Measurements from ENCODE around the gene ASXL1. TPM values are rescaled to one million over a fixed set of nuclear protein-coding genes. Genes with fewer than 3 reads are reported as not detected.

Gene ASXL1
- polyA plus RNA-seq, 1 of the 3 experiments (the other 2 are of a cell fraction): 36.6 TPM

GRCh38 chr20:32440069-32440757, 82.1 kb downstream of the ASXL1 start:
- WGBS (ENCODE audit: low lambda C conversion rate): 78% methylated on average over 5 of the region's 6 CpGs
- H3K36me3 ChIP-seq (replicated peaks in 1 of 2; ENCODE audit: control insufficient read depth in 1 of 2, insufficient read depth in 2 of 2, low read length in 1 of 2): peaks cover 62 to 86% of the 10 kb centered on the region in 2 experiments
- POLR2A ChIA-PET: no interaction called here

GRCh38 chr20:32440758-32441078, 82.6 kb downstream of the ASXL1 start:
- no peak for DNase-seq
- peaks cover 6% of the 10 kb centered on the region; the same call in 1 of the 2 replicates for H3K79me2 ChIP-seq (ENCODE audit: insufficient read depth)
- CTCF ChIA-PET: interaction anchor here (1.0 to 2.7 kb wide), 3 partner anchors 10 to 15 kb away, joined by 3 to 8 read pairs (median 6); no protein-coding TSS in a partner anchor
- no peaks in the 10 kb centered on the region for H3K9me2 ChIP-seq
- no peak overlapping the region for H3K9ac ChIP-seq
- H3K4me2 ChIP-seq: no peak overlapping the region
- no peaks in the 10 kb centered on the region for H3K27me3 ChIP-seq (ENCODE audit: insufficient read depth)
- POLR2A ChIA-PET: interaction anchor here (1.1 kb wide), 1 partner anchor 9 kb away, joined by 4 read pairs; no protein-coding TSS in a partner anchor
- no peak overlapping the region for H3K4me3 ChIP-seq (ENCODE audit: low read depth in 2 of 2, low read length in 1 of 2)
- peaks cover 0 to 19% of the 10 kb centered on the region in 2 experiments; a peak in 3 of 4 replicates for H3K4me1 ChIP-seq (ENCODE audit: control insufficient read depth in 1 of 2, insufficient read depth in 2 of 2, low read depth in 1 of 2, low read length in 1 of 2)
- peaks cover 25% of the 10 kb centered on the region for H3F3A ChIP-seq (replicated peaks; ENCODE audit: insufficient read depth)
- 86% methylated on average over 4 of the region's 4 CpGs for WGBS (ENCODE audit: low lambda C conversion rate)
- peaks cover 21% of the 10 kb centered on the region; the same call in 1 of the 2 replicates for H4K20me1 ChIP-seq (ENCODE audit: insufficient read depth)
- no peak overlapping the region for H2AFZ ChIP-seq (ENCODE audit: low read depth)
- peaks cover 60 to 84% of the 10 kb centered on the region in 2 experiments for H3K36me3 ChIP-seq (replicated peaks in 1 of 2; ENCODE audit: control insufficient read depth in 1 of 2, insufficient read depth in 2 of 2, low read length in 1 of 2)
- no peaks in the 10 kb centered on the region for H3K9me3 ChIP-seq
- no peak overlapping the region; a peak in 1 of 4 replicates for H3K27ac ChIP-seq (ENCODE audit: low read depth in 2 of 2, low read length in 1 of 2)
- TF ChIP-seq POLR2AphosphoS5 (IDR thresholded peaks at IDR 0.05; ENCODE audit: low read depth, low read length) (no peak), NFIC (IDR thresholded peaks at IDR 0.05; ENCODE audit: borderline replicate concordance) (no peak), NRF1 (IDR thresholded peaks at IDR 0.05; ENCODE audit: low read depth, low read length) (no peak), SMC3 (IDR thresholded peaks at IDR 0.05; ENCODE audit: low read depth, low read length) (no peak), TCF12 (IDR thresholded peaks at IDR 0.05) (no peak), TAF1 (IDR thresholded peaks at IDR 0.05; ENCODE audit: borderline replicate concordance, low read depth, low read length) (no peak), ZBTB33 (IDR thresholded peaks at IDR 0.05; ENCODE audit: borderline replicate concordance, low read depth) (no peak), RXRA (IDR thresholded peaks at IDR 0.05; ENCODE audit: borderline replicate concordance, low read depth) (no peak), MXI1 (IDR thresholded peaks at IDR 0.05; ENCODE audit: low read depth, low read length) (no peak), YY1 (IDR thresholded peaks at IDR 0.05; ENCODE audit: low read depth) (no peak), IRF3 (IDR thresholded peaks at IDR 0.05; ENCODE audit: low read depth, low read length) (no peak), SIN3A (IDR thresholded peaks at IDR 0.05; ENCODE audit: borderline replicate concordance, low read depth, low read length) (no peak), EZH2phosphoT487 (IDR thresholded peaks at IDR 0.05; ENCODE audit: borderline replicate concordance, low read depth) (no peak)

More at GRCh38 chr20:32440069-32440757, 82.1 kb downstream of the ASXL1 start:
- no peak overlapping the region for H2AFZ ChIP-seq (ENCODE audit: low read depth)
- no peak for TF ChIP-seq NFIC (IDR thresholded peaks at IDR 0.05; ENCODE audit: borderline replicate concordance)
- no peak for TF ChIP-seq ZBTB33 (IDR thresholded peaks at IDR 0.05; ENCODE audit: borderline replicate concordance, low read depth)
- no peak for TF ChIP-seq POLR2AphosphoS5 (IDR thresholded peaks at IDR 0.05; ENCODE audit: low read depth, low read length)
- no peak for TF ChIP-seq EP300 (IDR thresholded peaks at IDR 0.05; ENCODE audit: borderline replicate concordance in 1 of 2, low read depth in 1 of 2, low read length in 1 of 2)
- no peak for TF ChIP-seq USF1 (IDR thresholded peaks at IDR 0.05; ENCODE audit: borderline replicate concordance, low read depth)
- no peak for TF ChIP-seq FOXM1 (IDR thresholded peaks at IDR 0.05; ENCODE audit: low read depth)
- no peak for TF ChIP-seq SIN3A (IDR thresholded peaks at IDR 0.05; ENCODE audit: borderline replicate concordance, low read depth, low read length)
- no peak overlapping the region for H3K4me3 ChIP-seq (ENCODE audit: low read depth in 2 of 2, low read length in 1 of 2)
- peaks cover 11% of the 10 kb centered on the region; the same call in 1 of the 2 replicates for H3K79me2 ChIP-seq (ENCODE audit: insufficient read depth)
- H3K27ac ChIP-seq (ENCODE audit: low read depth in 2 of 2, low read length in 1 of 2): no peak overlapping the region; a peak in 1 of 4 replicates
- no peak overlapping the region for H3K4me2 ChIP-seq
- H3F3A ChIP-seq (replicated peaks; ENCODE audit: insufficient read depth): peaks cover 25% of the 10 kb centered on the region
- no peak overlapping the region for H3K9ac ChIP-seq
- no peaks in the 10 kb centered on the region for H3K9me2 ChIP-seq
- CTCF ChIA-PET: interaction anchor here (2.1 to 2.7 kb wide), 2 partner anchors 10 to 11 kb away, joined by 6 to 8 read pairs; no protein-coding TSS in a partner anchor
- H3K4me1 ChIP-seq (ENCODE audit: control insufficient read depth in 1 of 2, insufficient read depth in 2 of 2, low read depth in 1 of 2, low read length in 1 of 2): peaks cover 0 to 14% of the 10 kb centered on the region in 2 experiments; a peak in 3 of 4 replicates
- no peak for DNase-seq
- H4K20me1 ChIP-seq (ENCODE audit: insufficient read depth): peaks cover 16% of the 10 kb centered on the region; the same call in 1 of the 2 replicates
- no peaks in the 10 kb centered on the region for H3K27me3 ChIP-seq (ENCODE audit: insufficient read depth)
- H3K9me3 ChIP-seq: no peaks in the 10 kb centered on the region
